ENCODE data around the gene GTPBP3.

Gene GTPBP3

GRCh38 chr19:17309198-17309964, 28.0 kb upstream of the GTPBP3 start, which contains the start of gene DDA1:
Gene DDA1, plus strand, starts transcription at chr19:17309563. Its CDS starts 92 bp downstream, at chr19:17309655.
- peak; percentile 99 for DNase-seq

- no peak for DNase-seq
Observed at GRCh38 chr19:17309965-17310461, 27.3 kb upstream of the GTPBP3 start.

GRCh38 chr19:17311455-17312188, 25.7 kb upstream of the GTPBP3 start:
- DNase-seq, result no peak

- no peak for DNase-seq
Observed at GRCh38 chr19:17312189-17313113, 24.9 kb upstream of the GTPBP3 start.

GRCh38 chr19:17314007-17314593, 23.3 kb upstream of the GTPBP3 start:
- no peak for DNase-seq

DNA sequence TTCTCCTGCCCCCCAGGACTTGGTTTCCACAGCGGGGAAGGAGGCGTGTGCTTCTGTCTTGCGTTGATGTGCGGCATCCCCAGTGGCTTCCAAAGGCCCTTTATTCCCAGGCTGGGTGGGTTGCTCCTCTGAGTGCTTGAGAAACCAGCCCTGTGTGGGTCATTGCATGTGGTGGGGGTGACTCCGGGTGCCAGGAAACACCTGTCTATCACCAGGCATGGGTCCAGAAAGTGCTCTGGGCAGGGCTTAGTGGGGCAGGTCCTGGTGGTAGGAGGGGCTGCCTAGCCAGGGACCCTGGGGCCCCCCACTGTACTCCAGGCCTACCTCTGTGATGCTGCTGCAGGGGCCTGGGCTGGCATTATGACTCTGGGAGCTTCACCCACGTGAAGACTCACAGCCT, 18.4 kb upstream of the GTPBP3 start:
- DNase-seq, result no peak

GRCh38 chr19:17319473-17320238, 17.7 kb upstream of the GTPBP3 start:
- no peak for DNase-seq

- no peak for DNase-seq
Observed at GRCh38 chr19:17320435-17320834, 16.9 kb upstream of the GTPBP3 start.

DNA sequence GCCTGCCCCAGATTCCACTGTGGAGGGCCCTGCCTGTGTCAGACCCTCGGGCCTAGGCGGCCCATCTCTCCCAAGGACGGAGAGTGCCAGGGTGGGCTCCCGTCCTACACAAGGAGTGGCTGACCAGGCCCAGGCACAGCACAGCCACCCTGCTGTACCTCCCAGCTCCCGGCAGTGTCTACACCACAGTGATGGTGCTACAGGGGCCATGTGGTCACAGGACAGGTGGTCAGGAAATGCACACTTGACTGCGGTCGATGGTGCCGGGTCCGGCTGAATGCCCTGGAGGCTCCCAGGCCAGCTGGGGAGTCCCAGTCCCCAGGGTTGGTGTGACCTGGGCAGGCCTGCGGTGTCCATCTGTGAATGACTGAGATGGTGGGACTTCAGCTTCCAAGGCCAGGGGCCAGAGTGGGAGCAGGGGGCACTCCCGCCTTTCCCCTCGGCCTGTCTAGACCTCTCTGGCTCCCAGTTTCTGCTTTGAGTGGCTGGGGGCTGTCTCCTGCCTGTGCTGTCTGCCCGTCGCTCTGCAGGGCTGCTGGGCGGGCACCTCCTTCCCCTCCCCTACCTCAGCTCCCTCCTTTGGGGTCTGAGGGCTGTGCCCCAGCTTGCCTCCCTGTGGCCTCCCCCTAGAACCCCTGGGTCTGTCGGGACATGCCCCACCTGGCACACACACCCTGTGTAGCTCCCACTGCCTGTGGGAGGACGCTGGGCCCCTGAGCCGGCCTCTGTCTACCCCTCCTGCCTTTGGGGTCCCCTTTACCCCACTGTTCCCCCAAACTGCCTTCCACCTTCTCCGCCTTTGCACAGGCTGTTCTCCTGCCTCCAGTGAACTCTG, 15.5 kb upstream of the GTPBP3 start:
- DNase-seq, result no peak

GRCh38 chr19:17322854-17323253, 14.5 kb upstream of the GTPBP3 start:
- DNase-seq, result no peak

DNA sequence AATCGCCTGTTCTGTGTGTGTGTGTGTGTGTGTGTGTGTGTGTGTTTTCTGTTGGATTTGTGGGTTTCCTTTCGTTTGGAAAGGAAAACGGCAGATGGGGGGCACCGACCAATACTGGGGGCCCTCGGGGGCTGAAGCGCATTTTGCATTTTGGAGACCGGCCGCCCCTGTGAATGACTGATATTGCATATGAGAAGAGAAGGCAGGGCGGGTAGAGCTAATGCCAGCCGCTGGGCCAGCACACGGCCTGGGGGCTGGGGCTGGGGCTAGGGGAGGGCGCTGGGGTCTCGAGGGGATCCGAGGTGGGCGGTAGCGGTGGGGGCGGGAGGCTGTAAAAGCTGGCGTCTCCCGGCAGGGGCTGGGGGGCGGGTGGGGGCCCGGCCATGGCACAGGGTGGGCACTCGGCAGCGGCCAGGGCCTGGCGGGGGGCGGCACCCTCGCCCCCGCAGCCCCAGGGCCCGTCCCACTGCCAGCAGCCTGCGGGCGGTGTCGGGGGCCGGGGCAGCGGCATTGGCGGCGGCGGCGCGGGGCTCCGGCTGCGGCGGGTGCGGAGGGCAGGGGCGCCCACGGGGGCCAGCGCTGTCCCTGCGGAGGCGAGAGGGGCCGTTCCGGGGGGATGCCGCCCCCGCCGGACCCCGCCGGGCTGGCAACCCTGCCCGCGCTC, 13.9 kb upstream of the GTPBP3 start:
- DNase-seq, result no peak

GRCh38 chr19:17323964-17324332, 13.4 kb upstream of the GTPBP3 start:
- DNase-seq, result no peak

- no peak for DNase-seq
Observed at GRCh38 chr19:17324357-17325114, 12.8 kb upstream of the GTPBP3 start.

- DNase-seq, result no peak
Observed at GRCh38 chr19:17325133-17325532, 12.2 kb upstream of the GTPBP3 start.

DNA sequence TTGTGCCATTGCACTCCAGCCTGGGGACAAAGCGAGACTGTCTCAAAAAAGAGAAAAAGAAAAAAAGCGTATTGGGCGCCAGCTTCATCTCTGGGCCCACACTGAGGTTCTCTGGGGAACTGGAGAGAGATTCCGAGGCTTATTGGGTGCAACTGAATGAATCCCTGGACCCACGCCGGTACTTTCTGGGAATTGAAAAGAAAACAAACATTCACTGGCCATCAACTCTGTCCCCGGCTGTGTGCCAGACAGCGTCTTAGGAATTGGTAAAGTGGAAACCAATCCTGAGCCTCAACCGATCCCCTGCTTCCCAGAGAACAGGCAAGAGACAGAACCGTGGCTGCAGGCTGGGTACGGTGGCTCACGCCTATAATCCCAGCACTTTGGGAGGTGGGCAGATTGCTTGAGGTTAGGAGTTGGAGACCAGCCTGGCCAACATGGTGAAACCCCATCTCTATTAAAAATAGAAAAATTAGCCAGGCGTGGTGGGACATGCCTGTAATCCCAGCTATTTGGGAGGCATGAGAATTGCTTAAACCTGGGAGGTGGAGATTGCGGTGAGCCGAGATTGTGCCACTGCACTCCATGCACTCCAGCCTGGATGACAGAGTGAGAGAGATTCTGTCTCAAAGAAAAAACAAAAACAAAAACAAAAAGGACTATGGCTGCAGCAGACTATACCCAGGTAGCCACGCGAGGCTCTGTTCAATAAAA, 11.3 kb upstream of the GTPBP3 start:
- DNase-seq, result no peak

DNA sequence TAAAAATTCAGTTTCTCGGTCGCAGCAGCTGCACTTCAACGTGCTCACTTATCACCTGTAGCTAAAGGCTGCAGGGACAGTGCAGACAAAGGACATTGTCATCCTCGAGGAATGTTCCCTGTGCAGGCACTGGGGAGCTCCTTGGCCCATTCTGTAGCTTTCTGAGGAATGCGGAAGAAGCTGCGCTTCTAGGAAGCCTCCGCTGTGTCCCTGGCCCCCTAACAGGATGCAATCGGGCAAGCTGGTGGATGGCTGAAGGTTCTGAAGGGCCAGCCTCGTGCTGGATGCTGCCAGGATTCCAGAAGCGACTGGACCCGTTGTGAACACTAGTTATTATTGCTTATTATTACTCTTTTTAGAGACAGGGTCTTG, 10.8 kb upstream of the GTPBP3 start:
- no peak for DNase-seq

DNA sequence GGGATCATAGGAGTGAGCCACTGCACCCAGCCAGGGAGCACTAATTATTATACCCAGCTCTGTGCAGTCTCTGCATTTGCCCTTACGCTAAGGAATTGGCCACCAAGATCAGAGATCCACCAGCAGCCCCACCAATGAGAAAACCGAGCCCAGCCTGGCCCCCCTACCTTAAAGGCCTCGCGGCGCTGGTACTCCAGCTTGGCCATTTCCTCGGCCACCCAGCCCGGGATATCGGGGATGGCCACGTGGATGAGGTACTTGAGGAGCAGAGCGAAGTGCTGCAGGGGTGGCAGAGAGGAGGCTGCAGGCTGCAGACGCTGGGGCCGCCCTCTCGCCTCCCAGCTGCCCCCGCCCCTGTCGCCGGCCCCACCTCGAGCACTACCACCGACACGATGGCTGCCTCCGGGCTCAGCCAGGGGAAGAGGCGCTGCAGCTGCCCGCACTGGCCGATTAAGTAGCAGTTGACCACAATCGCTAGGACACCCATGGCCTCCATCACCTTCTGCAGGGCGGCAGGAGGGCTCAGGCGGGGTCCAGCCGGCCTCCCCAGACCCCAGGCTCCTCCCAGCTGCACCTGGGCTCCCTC, 10.2 kb upstream of the GTPBP3 start:
- no peak for DNase-seq
